GM21528 (cell line): ENCODE measurements around the gene VANGL1.

Experiments
- ATAC-seq: cut with Tn5 transposase; IDR thresholded peaks from one replicate; pipeline ENCODE4 v1.9.1; 2021; ENCODE audit warnings: mild to moderate bottlenecking, moderate library complexity; ENCODE audit not compliant: unreplicated experiment, low FRiP score

The VANGL1 gene

DNA sequence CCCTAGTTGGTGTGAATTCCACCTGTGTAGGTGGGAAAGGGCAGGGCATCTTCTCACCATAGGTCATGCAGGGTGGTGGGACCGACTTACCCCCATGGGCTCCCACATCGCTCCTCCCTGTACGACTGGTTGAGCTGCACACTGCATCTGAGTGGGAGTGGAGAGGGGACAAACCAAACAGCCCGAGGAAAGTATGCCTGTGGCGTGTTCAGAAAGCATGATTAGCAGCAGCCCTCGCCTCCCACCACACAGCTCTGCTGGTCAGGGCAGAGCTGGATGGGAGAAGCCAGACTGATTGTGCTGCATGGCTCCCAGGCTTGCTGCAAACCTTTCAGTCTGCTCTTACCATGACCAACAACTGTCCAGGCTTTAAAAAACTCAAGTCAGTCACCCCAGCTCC, 24.4 kb downstream of the VANGL1 start:
- no peak for ATAC-seq

DNA sequence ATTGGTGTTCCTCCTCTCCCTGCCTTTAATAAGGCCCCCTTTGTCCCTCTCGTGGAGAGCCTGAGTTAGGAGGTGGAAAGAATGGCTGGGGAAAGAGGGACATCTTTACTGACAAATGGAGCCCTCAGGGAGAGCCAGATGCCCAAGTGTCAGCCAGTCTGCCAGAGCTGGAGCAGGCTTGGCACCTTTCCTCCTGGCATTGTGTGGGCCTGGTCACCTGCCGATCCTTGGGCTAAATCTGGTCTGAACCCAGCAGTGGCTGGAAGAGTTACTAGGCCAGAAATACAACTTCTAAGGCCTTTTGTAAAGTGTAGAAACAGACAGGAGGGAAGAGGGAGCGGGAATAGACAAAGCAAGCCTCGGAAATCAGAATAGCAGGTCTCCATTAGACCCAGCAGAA, 24.9 kb downstream of the VANGL1 start:
- ATAC-seq: no peak

DNA sequence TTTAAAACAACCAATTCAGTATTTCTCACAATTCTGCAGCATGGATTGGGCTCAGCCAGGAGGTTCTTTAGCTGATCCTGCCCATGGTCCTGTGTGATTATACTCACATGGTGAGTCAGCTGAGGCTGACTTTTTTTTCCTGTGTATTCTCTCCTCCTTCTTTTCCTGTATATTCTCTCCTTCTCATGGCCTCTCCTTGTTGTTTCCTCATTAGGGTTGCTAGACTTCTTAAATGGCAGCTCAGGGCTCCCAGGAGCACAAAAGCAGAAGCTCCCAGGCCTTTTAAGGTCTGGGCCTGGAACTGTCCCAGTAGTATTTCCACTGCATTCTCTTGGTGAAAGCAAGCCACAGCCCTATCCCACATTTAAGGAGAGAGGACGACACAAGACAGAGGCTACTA, 26.8 kb downstream of the VANGL1 start:
- ATAC-seq: no peak

DNA sequence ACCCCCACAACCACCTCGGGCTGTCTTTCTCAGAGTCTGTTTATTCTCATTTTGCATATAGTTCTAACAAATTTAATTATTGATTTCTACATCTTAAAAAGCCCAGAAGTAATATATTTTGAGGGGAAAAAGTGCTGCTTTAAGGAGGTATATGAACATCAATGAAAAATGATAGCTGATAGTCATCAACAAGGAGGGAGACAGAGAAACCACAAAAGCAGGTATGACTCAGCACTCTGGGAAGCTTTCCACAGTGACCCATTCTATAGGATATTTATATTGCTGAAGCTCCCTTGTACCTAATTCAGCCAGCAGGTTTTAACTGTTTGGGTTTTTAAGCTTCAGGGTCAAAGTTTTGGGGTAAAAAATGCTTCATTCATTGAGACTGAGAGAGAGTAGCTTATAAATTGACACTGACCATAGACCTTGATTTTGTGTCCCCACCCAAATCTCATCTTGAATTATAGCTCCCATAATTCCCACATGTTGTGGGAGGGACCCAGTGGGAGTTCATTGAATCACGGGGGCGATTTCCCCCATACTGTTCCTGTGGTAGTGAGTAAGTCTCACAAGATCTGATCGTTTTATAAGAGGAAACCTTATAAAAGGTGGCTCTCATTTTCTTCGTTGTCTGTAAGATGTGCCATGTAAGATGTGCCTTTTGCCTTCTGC, 27.4 kb downstream of the VANGL1 start:
- no peak for ATAC-seq

DNA sequence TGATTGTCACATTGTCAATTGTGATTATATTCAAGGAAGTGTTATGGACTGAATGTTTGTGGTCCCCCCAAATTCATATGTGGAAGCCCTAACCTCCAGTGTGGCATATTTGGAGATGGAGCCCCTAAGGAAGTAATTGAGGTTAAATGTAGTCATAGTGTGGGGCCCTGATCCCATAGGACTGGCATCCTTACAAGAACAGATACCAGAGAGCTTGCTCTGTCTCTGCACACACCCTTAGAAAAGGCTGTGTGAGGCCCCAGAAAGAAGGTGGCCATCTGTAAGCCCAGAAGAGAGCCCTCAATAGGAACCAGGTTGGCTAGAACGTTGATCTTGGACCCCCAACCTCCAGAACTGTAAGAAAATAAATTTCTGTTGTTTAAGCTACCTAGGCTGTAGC, 28.1 kb downstream of the VANGL1 start:
- no peak for ATAC-seq

DNA sequence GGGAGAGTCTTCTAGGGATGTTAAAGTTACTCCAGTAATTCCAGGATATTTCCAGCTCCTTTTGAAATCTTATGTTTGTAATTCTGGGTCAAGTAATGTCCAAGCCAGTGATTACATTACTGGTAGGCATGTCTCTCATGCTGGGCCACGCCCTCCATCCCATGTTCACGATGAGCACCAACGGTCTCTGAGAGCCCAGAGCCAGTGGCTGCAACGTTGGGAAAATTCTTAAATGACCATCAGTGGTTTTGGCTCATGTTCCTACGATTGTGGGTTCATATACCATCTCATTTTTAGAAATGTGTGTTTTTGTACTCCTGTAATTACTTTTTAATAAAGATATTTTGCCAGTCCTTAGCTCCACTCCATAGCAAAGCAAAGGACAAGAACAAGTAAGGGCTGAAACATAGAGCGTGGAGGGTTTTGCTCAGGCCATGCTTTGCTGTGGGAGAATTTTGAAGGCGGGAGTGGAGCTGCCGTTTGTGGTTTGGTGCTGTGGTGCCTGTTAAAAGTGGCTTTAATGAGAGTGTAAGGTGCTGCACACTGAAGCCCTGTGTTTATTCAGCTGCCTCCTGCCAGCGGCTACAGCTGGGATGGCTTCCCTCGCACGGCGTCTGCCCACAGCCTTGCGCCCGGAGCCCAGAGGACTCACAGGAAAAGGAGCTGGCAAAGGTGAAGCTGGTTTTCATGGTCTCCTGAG, 28.9 kb downstream of the VANGL1 start:
- no peak for ATAC-seq

DNA sequence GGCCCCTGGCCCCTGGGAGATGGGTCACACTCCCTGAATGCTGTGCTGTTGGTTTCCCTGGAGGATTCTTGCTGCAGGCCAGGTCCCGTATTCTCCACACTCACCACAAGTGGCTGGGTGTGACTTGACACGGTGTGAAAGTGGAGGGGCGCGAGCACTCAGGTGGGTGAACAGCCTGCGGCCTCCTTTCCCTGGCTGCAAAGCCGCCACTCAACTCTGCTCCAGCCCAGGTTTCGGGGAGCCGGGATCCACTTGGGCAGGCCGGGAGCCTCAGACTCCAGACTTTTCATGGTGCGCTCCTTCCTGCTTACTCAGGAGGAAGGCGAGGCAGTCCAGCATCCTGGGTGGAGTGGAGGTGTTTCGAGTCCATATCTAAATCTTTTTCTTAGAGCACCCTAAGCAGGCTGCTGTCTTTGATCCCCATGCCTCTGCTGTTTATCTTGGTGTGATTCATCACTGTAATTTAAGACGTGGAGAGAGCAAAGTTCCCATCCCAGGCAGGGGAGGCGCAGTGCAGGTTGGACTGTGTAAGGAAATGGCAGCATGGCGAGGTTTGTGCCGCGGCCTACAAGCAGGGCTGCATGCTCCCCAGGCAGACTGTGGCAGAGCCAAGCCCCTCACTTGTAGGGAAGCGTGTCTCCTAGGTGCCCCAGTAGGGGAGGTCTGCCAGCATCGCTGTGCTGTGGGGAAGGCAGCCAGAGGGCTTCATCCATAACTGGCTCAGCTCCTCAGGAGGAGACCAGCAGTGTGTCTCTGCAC, 29.6 kb downstream of the VANGL1 start:
- no peak for ATAC-seq

DNA sequence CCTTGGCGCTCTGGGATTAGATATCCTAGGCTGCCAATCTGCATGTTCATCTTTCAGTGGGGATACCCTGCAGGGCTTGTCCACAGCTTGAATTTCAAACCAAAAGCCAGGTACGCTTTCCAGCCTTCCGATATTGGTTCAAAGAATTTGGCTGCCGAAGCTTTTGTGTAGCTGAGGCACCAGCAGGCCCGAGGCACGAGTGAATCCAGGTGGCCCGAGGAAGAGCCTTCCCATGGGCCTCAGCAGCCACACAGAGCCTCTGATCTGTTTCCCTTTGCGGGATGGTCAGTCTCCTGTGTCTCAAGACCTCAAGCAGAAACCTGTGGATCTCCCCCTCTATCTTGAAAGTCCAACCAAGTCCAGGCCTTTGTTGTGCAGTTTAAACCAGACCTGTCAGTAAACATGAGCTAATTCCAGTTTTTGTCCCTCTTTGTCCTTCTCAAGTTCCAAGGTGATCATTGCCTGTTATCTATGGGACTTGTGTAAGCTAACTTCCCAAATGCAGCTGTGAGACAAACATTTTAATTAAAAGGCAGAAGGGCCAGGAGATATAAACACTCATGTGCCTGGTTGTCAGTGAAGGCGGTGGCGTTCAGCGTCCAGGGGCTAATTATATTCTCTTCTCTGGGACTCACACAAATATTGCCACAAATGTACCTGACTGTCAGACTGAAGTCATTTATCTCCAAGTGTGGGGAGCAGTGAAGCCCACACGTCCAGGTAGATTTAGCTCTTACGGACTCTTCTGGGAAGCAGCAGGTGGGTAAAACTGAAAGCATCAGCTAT, 30.6 kb downstream of the VANGL1 start:
- no peak for ATAC-seq

DNA sequence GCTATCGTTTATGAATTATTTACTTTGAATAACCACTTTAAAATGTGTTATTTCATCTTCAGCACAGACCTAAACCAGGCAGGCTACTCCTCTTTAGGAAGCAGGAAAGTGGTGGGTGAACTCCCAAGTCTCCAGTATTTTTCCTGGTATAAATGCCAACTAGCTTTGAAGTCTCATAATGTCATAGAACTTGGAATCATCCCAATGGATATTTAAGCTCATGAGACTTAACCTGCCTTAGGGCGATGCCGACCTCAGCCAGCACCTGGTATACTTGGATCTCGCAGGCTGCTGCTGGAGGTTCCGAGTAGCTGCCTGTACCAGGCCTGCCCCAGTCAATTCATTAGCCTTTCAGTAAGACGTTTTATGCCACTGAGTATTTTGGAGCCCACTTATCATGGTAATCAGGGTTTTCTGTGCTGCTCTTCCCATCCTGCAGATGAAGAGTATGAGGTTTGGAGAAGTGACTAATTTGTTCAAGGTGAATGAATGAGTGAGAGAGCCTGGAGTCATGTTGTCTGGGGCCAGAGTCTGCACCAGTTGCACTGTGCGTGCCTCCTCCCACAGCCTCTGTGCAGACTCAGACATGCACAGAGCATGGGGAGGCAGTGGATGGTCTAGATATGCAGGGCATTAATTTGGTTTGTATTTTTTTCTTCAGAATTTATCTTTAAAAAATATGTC, 34.9 kb downstream of the VANGL1 start:
- ATAC-seq: no peak

DNA sequence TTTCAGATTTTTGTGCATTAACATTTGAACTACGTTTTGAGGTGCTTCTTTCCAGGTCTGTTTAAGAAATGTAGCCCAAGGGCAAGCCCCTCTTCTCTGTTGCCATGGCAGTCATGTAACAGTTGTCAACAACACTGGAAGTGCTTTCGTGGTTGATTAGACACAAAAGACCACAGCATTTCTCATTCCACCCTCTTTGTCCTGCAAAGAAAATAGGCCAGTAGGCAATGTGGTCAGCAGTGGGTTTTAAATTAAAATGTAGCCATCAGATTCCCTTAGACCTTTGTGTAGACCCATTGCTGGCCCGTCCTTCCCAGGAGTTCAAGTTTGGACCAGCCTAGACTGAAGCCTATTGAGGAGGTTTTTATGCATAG, 35.4 kb downstream of the VANGL1 start:
- ATAC-seq: no peak

DNA sequence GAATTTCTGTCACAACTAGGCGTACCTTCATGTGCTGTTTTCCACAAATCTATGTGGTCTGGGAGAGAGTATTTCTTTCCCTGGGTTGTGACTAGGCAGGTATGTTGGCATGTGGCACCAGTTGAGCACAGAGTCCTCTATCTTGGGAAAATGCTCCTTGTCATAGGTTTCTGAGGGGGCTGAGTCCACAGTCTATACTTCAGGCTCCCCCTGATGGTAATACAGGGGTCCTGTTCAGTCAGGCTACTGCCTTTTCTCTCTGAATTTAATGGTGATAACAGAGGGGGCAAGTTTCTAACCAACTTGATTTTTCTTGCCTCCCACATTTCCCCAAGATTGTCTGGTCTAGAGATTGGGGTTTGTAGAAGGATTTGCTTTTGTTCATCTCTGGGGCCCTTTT, 35.8 kb downstream of the VANGL1 start:
- ATAC-seq: no peak

DNA sequence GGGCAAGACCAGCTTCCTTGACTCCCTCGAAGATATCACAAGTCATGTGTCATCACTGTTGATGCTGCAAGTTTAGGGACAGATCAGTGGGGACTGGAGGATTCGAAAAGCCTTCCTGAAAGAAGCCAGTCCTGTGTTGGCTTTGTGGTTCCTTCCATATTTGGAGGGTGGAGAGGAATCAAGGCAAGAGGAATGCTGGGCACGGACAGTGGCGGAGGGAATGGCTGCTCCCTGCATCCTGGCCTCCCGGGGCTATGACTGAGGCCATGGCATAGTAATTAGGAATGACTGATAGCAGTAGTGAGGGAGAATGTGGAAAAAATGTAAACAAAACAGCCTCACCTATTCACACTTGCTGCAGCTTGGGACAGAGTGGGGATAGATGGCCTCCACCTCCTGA, 36.4 kb downstream of the VANGL1 start:
- ATAC-seq: no peak

DNA sequence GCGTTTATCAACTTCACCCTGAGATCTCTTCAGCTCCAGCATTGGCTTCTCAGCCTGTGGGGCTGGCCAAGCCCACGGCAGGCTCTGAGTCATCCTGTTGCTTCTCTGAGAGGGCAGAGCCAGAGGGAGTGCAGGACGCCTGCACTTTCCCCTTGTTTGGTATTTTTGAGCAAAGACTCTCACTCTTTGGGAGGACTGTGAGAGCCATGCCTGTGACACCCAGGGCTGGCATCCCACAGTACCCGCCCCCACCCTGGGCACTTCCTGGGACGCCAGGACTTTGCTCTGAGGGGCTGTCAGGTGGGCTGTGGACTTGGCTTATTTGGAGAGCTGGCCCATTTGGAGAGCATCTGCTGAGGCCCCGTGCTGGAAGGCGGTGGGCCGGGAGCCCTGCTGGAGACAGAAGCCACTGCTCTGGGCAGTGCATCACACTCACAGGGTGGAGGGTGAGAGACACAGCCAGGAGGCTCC, 37.4 kb downstream of the VANGL1 start:
- ATAC-seq: no peak

DNA sequence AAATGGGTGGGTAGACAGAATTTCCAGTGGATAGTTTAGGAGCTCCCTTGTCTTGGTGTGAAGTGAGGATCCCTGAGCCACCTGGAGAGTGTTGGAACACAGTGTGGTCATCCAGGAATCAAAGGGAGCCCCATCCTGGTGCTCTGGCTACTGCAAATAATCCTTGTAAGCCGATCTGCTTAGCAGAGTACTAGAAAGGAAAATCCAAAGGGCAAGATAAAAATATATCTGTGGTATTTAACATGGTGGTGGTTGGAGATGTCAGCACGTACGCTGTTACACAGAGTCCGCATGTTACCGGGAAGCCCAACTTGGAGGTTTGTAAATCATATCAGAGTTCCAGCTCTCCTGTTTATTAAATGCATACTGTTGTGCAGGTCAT, 39.0 kb downstream of the VANGL1 start:
- no peak for ATAC-seq

DNA sequence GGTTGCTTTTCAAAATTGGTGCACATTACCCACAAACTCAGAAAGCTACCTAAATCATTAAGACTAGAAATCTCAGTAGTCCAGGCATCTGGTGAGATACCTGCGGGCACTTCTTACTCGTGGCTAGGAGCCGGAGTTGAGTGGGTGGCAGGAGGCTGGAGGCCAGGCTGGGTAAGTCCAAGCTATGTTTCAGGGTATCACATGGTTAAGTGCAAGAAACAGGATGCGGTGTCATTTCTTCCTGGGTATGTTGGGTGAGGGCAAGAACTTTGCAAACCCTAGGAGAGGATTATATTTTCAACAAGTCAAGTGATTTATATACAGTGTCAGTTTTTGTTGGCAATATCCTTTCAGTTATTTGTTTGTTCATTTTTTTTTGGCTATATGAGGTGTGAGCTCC, 41.0 kb downstream of the VANGL1 start:
- ATAC-seq: no peak

DNA sequence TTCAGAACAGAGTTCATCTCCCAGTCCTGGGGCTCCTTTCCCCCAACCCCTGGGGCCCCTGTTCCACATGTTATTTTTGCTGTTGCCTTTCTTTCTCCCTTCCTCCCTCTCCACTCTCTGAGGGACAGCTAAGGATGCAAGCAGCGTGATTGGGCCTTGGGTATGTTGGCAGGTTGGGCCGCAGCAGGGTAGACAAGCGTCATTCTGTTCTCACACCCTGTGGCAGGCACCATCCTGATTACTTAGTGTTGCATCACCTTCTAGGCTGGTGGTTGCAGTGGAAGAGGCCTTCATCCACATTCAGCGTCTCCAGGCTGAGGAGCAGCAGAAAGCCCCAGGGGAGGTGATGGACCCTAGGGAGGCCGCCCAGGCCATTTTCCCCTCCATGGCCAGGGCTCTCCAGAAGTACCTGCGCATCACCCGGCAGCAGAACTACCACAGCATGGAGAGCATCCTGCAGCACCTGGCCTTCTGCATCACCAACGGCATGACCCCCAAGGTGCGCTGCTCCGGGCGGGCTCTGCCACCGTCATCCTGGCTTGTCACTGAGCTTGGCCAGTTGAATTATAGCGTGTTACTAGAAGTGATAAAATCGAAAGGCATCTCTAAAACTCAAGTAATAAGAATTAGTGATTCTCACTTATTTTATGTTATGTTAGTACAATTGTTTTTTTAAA, 43.4 kb downstream of the VANGL1 start:
- ATAC-seq: no peak

DNA sequence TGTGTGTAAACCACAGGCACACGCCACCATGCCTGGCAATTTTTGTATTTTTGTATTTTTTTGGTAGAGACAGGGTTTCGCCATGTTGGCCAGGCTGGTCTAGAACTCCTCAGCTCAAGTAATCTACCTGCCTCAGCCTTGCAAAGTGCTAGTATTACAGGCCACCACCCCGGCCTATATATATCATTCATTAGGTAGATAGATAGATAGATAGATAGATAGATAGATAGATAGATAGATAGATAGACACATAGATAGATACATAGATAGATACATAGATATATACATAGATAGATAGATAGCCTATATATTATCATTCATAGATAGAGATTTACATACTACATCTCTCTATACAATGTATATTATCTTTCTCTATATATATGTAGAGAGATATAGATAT, 46.0 kb downstream of the VANGL1 start:
- no peak for ATAC-seq

DNA sequence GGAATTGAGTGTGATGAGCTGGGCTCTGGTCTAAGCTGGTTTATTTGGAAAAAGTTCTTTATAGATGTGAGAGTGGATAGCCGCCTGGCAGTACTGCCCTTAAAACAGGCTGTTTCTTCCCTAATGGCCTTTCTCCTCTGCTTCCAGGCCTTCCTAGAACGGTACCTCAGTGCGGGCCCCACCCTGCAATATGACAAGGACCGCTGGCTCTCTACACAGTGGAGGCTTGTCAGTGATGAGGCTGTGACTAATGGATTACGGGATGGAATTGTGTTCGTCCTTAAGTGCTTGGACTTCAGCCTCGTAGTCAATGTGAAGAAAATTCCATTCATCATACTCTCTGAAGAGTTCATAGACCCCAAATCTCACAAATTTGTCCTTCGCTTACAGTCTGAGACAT, 49.2 kb downstream of the VANGL1 start:
- no peak for ATAC-seq

DNA sequence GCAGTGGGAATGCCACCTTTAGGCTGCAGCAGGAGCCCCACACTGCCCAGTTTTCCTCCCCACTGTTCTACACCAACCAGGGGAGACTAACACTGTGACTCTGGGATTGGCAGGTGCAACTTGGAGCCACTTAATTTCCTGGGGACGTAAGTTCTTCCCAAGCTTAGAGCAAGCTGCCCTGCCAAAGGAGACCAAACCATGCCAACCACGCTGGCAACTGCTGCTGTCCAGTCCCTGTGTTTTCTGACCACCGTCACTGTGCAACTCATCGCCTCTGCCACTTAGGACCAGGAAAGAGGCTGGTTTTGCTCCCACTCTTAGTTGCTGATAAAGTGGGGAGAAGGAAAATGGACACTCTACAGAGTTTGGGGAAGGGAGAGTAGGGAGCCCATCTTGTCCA, 50.5 kb downstream of the VANGL1 start:
- ATAC-seq: no peak

DNA sequence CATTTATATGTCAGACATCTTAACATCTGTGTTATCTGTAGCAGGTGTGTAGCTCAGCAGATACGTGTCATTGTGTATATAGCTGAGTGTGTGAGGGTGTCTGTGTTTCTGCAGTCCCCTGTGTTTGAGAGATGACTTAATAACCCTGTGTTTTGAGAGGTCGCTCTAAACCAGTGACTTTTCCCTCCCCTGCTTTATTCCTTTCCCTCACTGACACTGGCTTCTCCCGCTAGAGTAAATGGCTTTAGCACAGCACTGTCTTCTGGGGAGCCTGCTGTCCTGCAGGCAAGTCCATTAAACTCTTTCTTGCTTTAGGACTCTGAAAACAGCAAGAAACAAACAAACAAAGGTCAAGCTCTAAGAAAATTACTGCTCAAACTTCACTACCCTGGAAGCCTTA, 53.0 kb downstream of the VANGL1 start:
- no peak for ATAC-seq
